ENCODE data around the gene PNPLA4.

PNPLA4 gene, protein sequence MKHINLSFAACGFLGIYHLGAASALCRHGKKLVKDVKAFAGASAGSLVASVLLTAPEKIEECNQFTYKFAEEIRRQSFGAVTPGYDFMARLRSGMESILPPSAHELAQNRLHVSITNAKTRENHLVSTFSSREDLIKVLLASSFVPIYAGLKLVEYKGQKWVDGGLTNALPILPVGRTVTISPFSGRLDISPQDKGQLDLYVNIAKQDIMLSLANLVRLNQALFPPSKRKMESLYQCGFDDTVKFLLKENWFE

DNA sequence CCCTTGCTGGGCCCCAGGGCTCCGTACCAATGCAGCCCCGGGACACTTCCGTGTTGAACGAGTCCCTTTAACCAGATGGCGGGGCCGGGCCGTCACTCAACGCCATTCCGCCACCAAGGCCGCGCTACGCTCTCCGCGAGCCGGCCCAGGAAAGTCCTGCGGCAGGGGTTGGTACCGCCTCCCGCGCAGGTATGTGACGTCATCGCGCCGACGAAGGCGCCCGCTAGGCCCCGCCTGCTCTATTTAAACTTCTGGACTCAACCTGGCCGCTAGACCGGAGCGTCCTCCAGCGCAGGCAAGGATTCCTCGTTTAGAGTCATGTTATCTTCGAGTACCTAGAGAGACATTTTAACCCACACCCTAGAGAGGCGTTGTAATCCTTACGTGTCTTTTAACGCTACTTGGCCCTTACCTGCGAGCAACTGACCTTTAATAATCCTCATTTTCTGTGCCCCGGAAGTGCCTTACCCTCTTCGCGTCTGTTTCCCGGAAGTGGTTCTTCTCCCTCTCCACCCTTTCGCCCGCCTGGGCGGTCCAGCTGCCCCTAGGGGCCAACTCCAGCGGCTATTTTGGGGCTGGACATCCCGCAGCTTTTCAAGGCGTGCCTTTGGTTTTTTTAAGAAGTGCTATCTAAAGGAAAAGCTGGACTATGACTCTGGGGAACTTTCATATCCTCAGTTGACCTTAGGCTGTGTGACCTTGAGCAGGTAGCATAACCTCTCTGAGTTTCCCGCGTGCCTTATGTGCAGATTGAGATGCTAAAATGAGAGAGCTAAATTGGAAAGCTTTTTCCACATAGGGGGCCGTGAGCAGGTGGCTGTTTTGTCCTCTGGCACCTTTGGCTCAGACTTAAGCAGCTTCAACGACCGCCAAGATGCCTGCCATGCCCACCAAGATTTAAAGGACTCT lies at the start of gene PNPLA4:
PNPLA4 (minus strand) TSS at position 155 of the 909 bp plus-strand sequence. CDS start 1,294 bp downstream, outside the sequence.
- TF ChIP-seq, protein P1, sequence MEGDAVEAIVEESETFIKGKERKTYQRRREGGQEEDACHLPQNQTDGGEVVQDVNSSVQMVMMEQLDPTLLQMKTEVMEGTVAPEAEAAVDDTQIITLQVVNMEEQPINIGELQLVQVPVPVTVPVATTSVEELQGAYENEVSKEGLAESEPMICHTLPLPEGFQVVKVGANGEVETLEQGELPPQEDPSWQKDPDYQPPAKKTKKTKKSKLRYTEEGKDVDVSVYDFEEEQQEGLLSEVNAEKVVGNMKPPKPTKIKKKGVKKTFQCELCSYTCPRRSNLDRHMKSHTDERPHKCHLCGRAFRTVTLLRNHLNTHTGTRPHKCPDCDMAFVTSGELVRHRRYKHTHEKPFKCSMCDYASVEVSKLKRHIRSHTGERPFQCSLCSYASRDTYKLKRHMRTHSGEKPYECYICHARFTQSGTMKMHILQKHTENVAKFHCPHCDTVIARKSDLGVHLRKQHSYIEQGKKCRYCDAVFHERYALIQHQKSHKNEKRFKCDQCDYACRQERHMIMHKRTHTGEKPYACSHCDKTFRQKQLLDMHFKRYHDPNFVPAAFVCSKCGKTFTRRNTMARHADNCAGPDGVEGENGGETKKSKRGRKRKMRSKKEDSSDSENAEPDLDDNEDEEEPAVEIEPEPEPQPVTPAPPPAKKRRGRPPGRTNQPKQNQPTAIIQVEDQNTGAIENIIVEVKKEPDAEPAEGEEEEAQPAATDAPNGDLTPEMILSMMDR (IDR thresholded peaks at IDR 0.05) = peak; percentile 54
- TF ChIP-seq ZFX (IDR thresholded peaks at IDR 0.05; ENCODE audit: borderline replicate concordance) = no peak
- peak within 1 kb of the TSS; percentile 73 for H3K27ac ChIP-seq

DNA sequence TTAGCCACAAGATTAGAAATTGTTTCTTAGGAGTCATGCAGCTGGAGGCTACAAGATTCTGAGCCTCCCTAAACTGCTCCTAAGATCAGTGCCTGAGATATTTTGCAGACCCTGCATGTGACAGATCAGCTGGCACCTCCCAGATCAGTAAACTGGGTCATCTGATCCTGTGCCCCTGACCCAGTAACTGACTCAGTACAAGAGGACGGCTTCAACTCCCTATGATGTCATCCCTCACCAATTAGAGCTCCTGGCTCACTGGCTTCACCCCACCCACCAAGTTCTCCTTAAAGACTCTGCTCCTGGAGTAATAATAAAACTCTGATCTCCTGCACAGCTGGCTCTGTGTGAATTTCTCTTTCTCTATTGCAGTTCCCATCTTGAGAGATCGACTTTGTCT lies 45.4 kb upstream of the PNPLA4 start:
- TF ChIP-seq, protein P1 (IDR thresholded peaks at IDR 0.05) = no peak
- no peak for TF ChIP-seq ZFX (IDR thresholded peaks at IDR 0.05; ENCODE audit: borderline replicate concordance)
- no peak overlapping the region for H3K27ac ChIP-seq

DNA sequence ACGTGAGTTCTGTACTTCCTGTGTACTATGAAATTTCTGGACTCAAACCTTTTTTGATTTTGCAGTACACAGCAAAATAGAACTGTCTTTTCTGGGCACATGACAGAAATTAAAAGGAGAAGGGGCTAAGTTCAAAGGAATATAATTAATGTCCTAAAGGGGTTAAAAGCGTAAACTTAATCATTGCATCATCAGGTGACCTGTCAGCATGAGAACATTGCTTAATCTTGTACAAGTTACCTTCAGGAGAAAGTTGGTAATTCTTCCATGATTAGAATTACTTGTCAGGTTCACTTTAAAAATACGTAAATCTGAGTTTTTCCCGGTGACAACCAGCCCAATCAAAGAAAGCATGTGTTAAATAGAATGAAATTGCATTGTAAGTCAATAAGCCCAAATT lies 43.2 kb upstream of the PNPLA4 start:
- no peak for TF ChIP-seq ZFX (IDR thresholded peaks at IDR 0.05; ENCODE audit: borderline replicate concordance)
- TF ChIP-seq, protein P1 (IDR thresholded peaks at IDR 0.05) = no peak
- H3K27ac ChIP-seq = no peak overlapping the region

DNA sequence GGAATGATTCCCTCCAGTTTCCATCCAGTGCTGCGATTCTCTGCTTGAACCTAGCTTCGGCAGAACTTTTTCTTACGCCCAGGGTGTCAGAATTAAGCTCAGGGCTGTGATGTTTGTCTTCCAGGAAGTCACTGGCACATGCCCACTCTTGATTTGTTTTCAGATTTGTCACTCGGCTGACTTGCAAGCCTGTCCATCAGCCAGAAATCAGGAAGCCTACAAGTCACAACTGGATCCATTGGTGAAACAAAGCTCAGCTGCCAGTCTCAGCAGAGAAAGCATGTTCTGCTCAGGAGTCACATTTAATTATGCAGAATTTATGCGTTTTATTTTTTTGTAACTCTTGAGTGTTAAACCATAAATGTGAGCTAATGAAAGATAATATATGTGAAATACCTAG lies 38.2 kb upstream of the PNPLA4 start:
- no peak for TF ChIP-seq ZFX (IDR thresholded peaks at IDR 0.05; ENCODE audit: borderline replicate concordance)
- TF ChIP-seq, protein P1 (IDR thresholded peaks at IDR 0.05) = no peak

DNA sequence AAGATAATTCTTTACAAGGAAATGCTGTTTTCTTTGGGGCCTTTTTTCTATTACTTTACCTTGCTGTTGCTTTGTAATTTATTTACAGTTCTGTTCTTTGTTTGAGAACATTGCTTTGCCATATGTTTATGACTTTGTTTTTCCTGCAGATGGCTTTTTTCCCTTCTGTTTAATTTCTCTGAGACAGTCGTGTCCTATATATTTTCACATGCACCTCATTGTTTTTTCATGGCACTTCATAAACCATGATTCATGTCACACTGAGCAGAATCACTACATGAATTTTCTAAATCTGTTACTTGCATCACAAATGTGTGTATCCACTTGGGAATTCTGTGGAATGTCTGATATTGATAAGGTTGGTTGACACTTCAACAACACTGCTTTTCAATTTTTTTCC lies 33.0 kb upstream of the PNPLA4 start:
- no peak for TF ChIP-seq ZFX (IDR thresholded peaks at IDR 0.05; ENCODE audit: borderline replicate concordance)
- TF ChIP-seq, protein P1 (IDR thresholded peaks at IDR 0.05) = no peak

More for the DNA sequence above, 38.2 kb upstream of the PNPLA4 start:
- H3K27ac ChIP-seq = no peak overlapping the region

DNA sequence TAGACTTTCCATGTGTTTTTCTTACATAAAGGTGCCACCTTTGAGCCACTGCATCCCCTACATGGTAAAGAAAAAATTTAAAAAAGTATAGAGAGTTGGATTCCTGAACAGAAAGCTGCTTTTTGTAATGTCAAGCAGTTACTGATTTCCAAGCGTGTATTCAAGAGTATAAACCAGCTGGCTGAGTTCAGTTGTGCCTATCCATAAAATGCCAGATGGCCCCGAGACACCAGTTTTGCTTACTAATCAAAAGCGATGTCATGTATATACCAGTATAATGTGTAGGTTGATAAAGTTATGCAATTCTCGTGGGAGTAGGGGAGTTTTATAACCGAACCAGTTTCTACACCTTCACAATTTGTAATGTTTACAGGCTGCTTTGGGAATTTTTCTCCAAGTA lies 26.2 kb upstream of the PNPLA4 start:
- TF ChIP-seq, protein P1 (IDR thresholded peaks at IDR 0.05) = no peak
- no peak for TF ChIP-seq ZFX (IDR thresholded peaks at IDR 0.05; ENCODE audit: borderline replicate concordance)
- no peak overlapping the region for H3K27ac ChIP-seq

More for the DNA sequence above, 33.0 kb upstream of the PNPLA4 start:
- no peak overlapping the region for H3K27ac ChIP-seq

DNA sequence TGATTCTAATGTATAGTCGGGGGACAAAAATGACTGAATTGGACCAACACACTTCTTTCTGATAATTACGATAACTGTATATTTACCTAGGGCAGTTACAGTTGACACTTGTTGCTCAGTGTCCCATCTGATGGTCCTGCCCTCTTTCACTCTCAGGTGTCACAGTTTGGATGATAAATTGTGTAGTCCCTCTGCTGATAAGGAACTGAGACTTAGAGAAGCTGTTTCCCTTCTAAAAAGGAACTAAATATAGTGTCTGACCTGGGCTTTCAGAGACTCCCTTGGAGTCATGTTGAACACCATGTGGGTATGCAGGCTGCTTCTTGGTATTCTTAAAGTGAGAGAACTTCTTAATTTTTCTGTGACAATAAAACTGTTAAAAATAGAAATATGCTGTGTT lies 23.7 kb upstream of the PNPLA4 start:
- H3K27ac ChIP-seq = no peak overlapping the region
- TF ChIP-seq ZFX (IDR thresholded peaks at IDR 0.05; ENCODE audit: borderline replicate concordance) = no peak

Data from 22Rv1 (cell line).